Measurements from ENCODE around the gene ARHGAP32.

GRCh38 chr11:129230006-129230405, 37.9 kb upstream of the ARHGAP32 start:
- TF ChIP-seq CTCF (IDR thresholded peaks at IDR 0.05) (no peak), POLR2A (IDR thresholded peaks at IDR 0.05) (no peak)

All from lower leg skin (tissue), 3 donors.